Common myeloid progenitor, CD34-positive (primary cell): ENCODE measurements around the gene MAPK12.

Experiments used
- CTCF ChIA-PET: fragments of 350-600 bp; sonication (Branson Sonifier 250); formaldehyde crosslinking; loops from one replicate; lab custom pipeline; 2021; ENCODE audit warnings: antibody characterized with exemption; lab: Charles Lee
- POLR2A ChIA-PET: fragments of 350-600 bp; sonication (Branson Sonifier 250); formaldehyde crosslinking; loops from one replicate; lab custom pipeline; 2021; ENCODE audit warnings: antibody characterized with exemption; lab: Charles Lee
- DNase-seq, 3 donors: peaks; one replicate each; pipeline versions ENCODE4 v3.0.0 to v3.0.0-alpha.2; 2013
- H3K27ac ChIP-seq, 2 experiments: 1 replicate in 1 of 2; 2 replicates in 1 of 2; pipeline ENCODE4 v1.7.0; 2013; ENCODE audit warnings: inconsistent platforms in 2 of 2, low read length in 2 of 2, mild to moderate bottlenecking in 2 of 2, low read depth in 1 of 2, moderate library complexity in 1 of 2; ENCODE audit not compliant: severe bottlenecking in 2 of 2, insufficient read depth in 1 of 2, poor library complexity in 1 of 2
- H3K27me3 ChIP-seq, 5 experiments: replicated peaks in 2 of 5; 1 replicate in 3 of 5; 2 replicates in 2 of 5; pipeline versions ENCODE4 v1.6.1 to v1.7.0; 2013; ENCODE audit warnings: low read length in 4 of 5, mild to moderate bottlenecking in 2 of 5, moderate library complexity in 2 of 5, inconsistent platforms in 1 of 5; ENCODE audit not compliant: insufficient read depth in 5 of 5, control insufficient read depth in 4 of 5
- H3K36me3 ChIP-seq, 4 experiments: 1 replicate in 2 of 4; 2 replicates in 2 of 4; pipeline versions ENCODE4 v1.6.1 to v1.7.0; 2013; ENCODE audit warnings: low read length in 3 of 4, control low read depth in 1 of 4, mild to moderate bottlenecking in 1 of 4; ENCODE audit not compliant: control insufficient read depth in 4 of 4, insufficient read depth in 4 of 4
- H3K4me1 ChIP-seq, 4 experiments: 1 replicate in 3 of 4; 2 replicates in 1 of 4; pipeline versions ENCODE4 v1.6.1 to v1.7.1; 2013; ENCODE audit warnings: low read length in 3 of 4, mild to moderate bottlenecking in 3 of 4, control low read depth in 1 of 4, inconsistent platforms in 1 of 4, moderate library complexity in 1 of 4; ENCODE audit not compliant: control insufficient read depth in 4 of 4, insufficient read depth in 4 of 4; ENCODE audit errors: control extremely low read depth in 1 of 4
- H3K4me3 ChIP-seq, 7 experiments: 1 replicate in 4 of 7; 2 replicates in 3 of 7; pipeline versions ENCODE4 v1.5.1 to v1.7.0; 2013; ENCODE audit warnings: mild to moderate bottlenecking in 7 of 7, low read length in 6 of 7, moderate library complexity in 6 of 7, inconsistent platforms in 2 of 7, low read depth in 2 of 7, control low read depth in 1 of 7; ENCODE audit not compliant: insufficient read depth in 4 of 7, control insufficient read depth in 1 of 7; ENCODE audit errors: extremely low read depth in 1 of 7
- H3K9me3 ChIP-seq, 5 experiments: 1 replicate in 4 of 5; 2 replicates in 1 of 5; pipeline versions ENCODE4 v1.6.1 to v1.7.1; 2013; ENCODE audit warnings: low read length in 4 of 5, mild to moderate bottlenecking in 2 of 5, inconsistent platforms in 1 of 5, low read depth in 1 of 5, moderate library complexity in 1 of 5; ENCODE audit not compliant: control insufficient read depth in 4 of 5, insufficient read depth in 2 of 5; ENCODE audit errors: control extremely low read depth in 1 of 5
- WGBS: methylation state at CpG from one replicate; pipeline ENCODE4 v1.1.5; 2013; ENCODE audit not compliant: insufficient coverage; 5-methylcytosine and 5-hydroxymethylcytosine counted together

MAPK12 gene

DNA sequence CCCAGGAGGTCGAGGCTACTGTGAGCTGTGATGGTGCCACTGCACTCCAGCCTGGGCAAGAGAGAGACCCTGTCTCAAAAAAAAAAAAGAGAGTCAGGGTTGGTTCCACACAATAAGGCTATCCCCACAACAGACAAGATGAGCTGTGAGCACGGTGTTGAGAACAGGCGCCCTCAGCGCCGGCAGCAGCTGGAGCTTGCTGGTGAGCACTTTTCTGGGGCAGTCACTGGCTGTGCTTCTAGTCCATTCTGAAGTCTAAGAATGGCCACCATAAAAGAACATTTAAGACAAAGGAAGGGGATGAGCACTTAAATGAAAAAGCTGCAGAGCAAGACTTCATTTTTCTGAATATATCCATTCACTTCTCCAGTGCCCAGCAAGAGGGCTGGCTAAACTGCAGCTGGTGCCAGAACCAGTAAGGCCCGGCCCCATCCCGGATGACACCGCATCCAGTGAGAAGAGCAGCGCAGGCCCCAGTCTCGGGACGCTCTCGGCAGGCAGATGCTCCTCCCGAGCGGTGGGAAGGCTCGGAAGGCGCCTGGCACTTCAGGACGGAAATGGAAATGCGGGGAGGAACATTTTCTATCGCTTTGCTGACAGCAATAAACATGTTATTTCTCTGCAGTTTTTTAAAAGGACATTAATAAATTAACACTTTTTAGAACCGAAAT is 28.9 kb downstream of the MAPK12 start:
- CTCF ChIA-PET = no interaction called here
- no peak overlapping the region for H3K27ac ChIP-seq
- no peak for DNase-seq
- H3K27me3 ChIP-seq = no peaks in the 10 kb centered on the region
- H3K4me3 ChIP-seq = no peak overlapping the region
- no peaks in the 10 kb centered on the region for H3K9me3 ChIP-seq
- POLR2A ChIA-PET = no interaction called here
- H3K4me1 ChIP-seq = no peaks in the 10 kb centered on the region
- 98% methylated on average over 17 of the region's 20 CpGs for WGBS
- H3K36me3 ChIP-seq = peaks cover 4 to 47% (median 26%) of the 10 kb centered on the region in 4 experiments

- POLR2A ChIA-PET = no interaction called here
- no peaks in the 10 kb centered on the region for H3K9me3 ChIP-seq
- H3K4me3 ChIP-seq = no peak overlapping the region
- no peak overlapping the region for H3K27ac ChIP-seq
- peaks cover 3 to 64% (median 33%) of the 10 kb centered on the region in 4 experiments for H3K36me3 ChIP-seq
- no peaks in the 10 kb centered on the region for H3K4me1 ChIP-seq
- no peaks in the 10 kb centered on the region for H3K27me3 ChIP-seq
- no peak for DNase-seq
- CTCF ChIA-PET = interaction anchor here (0.8 to 1.7 kb wide), 2 partner anchors 7 to 10 kb away, joined by 3 to 4 read pairs; no protein-coding TSS in a partner anchor
- WGBS = 99% methylated on average over 12 of the region's 16 CpGs
Measured at GRCh38 chr22:50229370-50229769, 32.1 kb downstream of the MAPK12 start.

- peaks cover 3 to 68% (median 36%) of the 10 kb centered on the region in 4 experiments for H3K36me3 ChIP-seq
- no peak overlapping the region for H3K27ac ChIP-seq
- H3K4me3 ChIP-seq = no peak overlapping the region
- no peak for DNase-seq
- ChIA-PET CTCF (no interaction called here), POLR2A (no interaction called here)
- H3K27me3 ChIP-seq = no peaks in the 10 kb centered on the region
- H3K4me1 ChIP-seq = no peaks in the 10 kb centered on the region
- no peaks in the 10 kb centered on the region for H3K9me3 ChIP-seq
- WGBS = 97% methylated on average over 9 of the region's 9 CpGs
Measured at GRCh38 chr22:50228366-50228765, 33.1 kb downstream of the MAPK12 start.

DNA sequence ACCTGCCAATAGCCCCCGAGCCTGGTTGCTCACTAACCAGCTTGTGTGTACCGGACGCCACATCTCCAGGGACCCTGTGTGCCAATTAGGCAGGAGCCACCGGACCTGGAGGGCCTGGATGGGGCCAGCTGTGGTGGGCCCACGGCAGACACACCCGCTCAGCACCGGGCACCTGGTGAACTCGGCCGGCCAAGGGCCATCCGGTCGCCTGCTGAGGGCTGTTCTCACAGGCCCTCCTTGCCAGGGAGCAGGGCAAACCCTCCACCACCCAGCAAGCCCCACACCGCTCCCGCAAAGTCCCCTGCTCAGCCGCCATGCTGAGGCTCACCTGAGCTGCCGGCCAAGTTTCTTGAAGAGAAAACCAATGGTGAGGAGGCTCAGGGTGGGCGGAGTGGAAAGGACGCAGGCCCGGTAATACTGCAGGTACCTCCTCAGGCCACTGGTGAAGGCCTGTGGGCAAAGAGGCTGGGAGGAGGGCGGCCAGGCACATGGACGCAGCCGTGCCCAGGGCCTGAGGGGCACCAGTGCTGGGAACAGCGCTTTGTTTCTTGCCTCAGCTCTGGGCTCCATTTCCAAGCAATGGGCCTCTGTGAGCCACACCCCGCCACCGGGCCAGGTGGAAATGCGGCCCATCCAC is 33.8 kb downstream of the MAPK12 start:
- 94% methylated on average over 19 of the region's 25 CpGs for WGBS
- no peak overlapping the region for H3K27ac ChIP-seq
- POLR2A ChIA-PET = no interaction called here

DNA sequence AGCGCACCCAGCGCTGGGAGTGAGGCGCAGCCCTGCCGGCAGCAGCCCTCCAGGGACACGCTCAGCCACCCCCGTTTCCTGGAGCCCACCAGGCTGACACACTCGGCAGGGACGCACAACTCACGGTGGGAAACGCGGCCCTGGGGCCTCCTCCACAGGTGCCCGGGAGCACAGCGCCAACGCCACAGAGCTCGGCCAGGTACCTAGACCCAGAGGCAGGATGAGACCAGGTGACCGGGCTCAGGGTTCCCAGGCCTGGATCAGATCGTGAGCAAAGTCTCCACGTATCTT is 34.7 kb downstream of the MAPK12 start:
- no peak for DNase-seq
- ChIA-PET POLR2A (no interaction called here), CTCF (interaction anchor here (2.2 kb wide), 1 partner anchor 10 kb away, joined by 9 read pairs; no protein-coding TSS in a partner anchor)
- Histone ChIP-seq H3K36me3 (peaks cover 3 to 72% (median 39%) of the 10 kb centered on the region in 4 experiments), H3K9me3 (no peaks in the 10 kb centered on the region), H3K4me3 (no peak overlapping the region), H3K4me1 (no peaks in the 10 kb centered on the region), H3K27me3 (no peaks in the 10 kb centered on the region), H3K27ac (no peak overlapping the region)
- WGBS = 99% methylated on average over 15 of the region's 18 CpGs

More for the DNA sequence above, 33.8 kb downstream of the MAPK12 start:
- Histone ChIP-seq H3K36me3 (peaks cover 3 to 68% (median 33%) of the 10 kb centered on the region in 4 experiments), H3K27me3 (no peaks in the 10 kb centered on the region), H3K4me1 (no peaks in the 10 kb centered on the region), H3K4me3 (no peak overlapping the region), H3K9me3 (no peaks in the 10 kb centered on the region)
- CTCF ChIA-PET = no interaction called here
- DNase-seq = no peak

DNA sequence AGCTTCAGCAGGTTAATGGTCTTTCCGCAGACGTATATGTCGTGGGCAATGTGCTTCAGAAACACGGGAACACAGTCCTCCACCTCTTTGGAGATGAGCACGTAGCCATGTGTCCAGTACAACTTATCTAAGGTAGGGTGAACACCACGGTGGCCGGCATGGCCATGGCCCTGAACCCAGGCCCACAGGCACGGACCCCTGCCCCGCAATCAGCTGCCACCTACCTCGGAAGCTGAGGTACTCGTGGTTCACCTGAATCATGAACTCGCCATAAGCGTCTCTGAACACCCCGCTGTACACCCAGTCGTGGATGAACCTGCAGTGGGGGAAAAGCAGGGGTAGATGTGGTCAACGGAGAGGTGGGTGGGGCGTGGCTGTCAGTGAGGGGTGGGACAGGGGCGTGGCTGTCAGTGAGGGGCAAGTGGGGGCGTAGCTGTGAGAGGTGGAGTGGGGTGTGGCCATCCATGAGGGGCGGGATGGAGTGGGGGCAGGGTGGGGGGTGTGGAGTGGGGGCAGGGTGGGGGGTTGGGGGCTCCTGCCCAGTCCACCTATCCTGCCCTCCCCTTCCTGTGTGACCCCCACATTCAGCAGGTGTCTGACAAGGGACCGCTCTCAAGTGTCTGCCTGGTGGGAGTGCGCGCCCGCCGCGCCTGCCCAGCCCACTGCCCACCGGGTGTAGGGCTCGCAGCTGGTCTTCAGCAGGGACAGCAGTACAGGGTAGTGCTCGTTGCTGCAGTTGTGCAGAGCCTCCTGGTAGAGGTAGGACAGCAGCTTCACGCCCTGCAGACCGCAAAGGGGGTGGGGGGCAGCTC is 35.2 kb downstream of the MAPK12 start:
- H3K36me3 ChIP-seq = peaks cover 3 to 78% (median 42%) of the 10 kb centered on the region in 4 experiments
- H3K9me3 ChIP-seq = no peaks in the 10 kb centered on the region
- ChIA-PET CTCF (interaction anchor here (0.7 to 2.2 kb wide), 3 partner anchors 11 to 145 kb away, joined by 3 to 9 read pairs (median 3); no protein-coding TSS in a partner anchor), POLR2A (no interaction called here)
- no peaks in the 10 kb centered on the region for H3K4me1 ChIP-seq
- DNase-seq = no peak
- H3K27me3 ChIP-seq = no peaks in the 10 kb centered on the region
- WGBS = 99% methylated on average over 22 of the region's 31 CpGs
- H3K4me3 ChIP-seq = no peak overlapping the region
- H3K27ac ChIP-seq = no peak overlapping the region
